GM23338 (cell line): ENCODE results near the gene BBS1. TPM values are rescaled to one million over a fixed set of nuclear protein-coding genes. Genes with fewer than 3 reads are reported as not detected.

Source experiments
- ATAC-seq: fragments of 200-7000 bp; cut with Tn5 transposase; 3 replicates; pipeline ENCODE4 v1.9.1; 2020
- DNase-seq: peaks from one replicate; pipeline ENCODE4 v3.0.0-alpha.2; 2015; ENCODE audit warnings: low spot score
- H2AFZ ChIP-seq: fragments of 200-600 bp; sonication (generic); 2 replicates; pipeline ENCODE4 v1.8.0; 2016; ENCODE audit warnings: antibody characterized with exemption, mild to moderate bottlenecking, moderate library complexity
- H3F3A ChIP-seq: fragments of 200-600 bp; sonication (generic); replicated peaks from 2 replicates; pipeline ENCODE4 v1.8.0; 2017; ENCODE audit warnings: antibody characterized with exemption, mixed run types, low read depth
- H3K27ac ChIP-seq: fragments of 200-600 bp; sonication (generic); 2 replicates; pipeline ENCODE4 v1.6.1; 2016; ENCODE audit warnings: low read depth
- H3K27me3 ChIP-seq: fragments of 200-600 bp; sonication (generic); 2 replicates; pipeline ENCODE4 v1.8.0; 2016; ENCODE audit warnings: mild to moderate bottlenecking, mixed run types, moderate library complexity; ENCODE audit not compliant: insufficient read depth
- H3K36me3 ChIP-seq: fragments of 200-600 bp; sonication (generic); 2 replicates; pipeline ENCODE4 v1.8.0; 2016; ENCODE audit warnings: mild to moderate bottlenecking; ENCODE audit not compliant: insufficient read depth
- H3K4me1 ChIP-seq: fragments of 200-600 bp; sonication (generic); 2 replicates; pipeline ENCODE4 v1.8.0; 2016; ENCODE audit warnings: mild to moderate bottlenecking, moderate library complexity; ENCODE audit not compliant: insufficient read depth
- H3K4me2 ChIP-seq: fragments of 200-600 bp; sonication (generic); 2 replicates; pipeline ENCODE4 v1.7.1; 2017; ENCODE audit warnings: mixed run types
- H3K4me3 ChIP-seq: fragments of 200-600 bp; sonication (generic); 2 replicates; pipeline ENCODE4 v1.6.1; 2016; ENCODE audit warnings: mixed run types
- H3K79me2 ChIP-seq: fragments of 200-600 bp; sonication (generic); replicated peaks from 2 replicates; pipeline ENCODE4 v1.8.0; 2017; ENCODE audit warnings: mild to moderate bottlenecking; ENCODE audit not compliant: insufficient read depth
- H3K9me2 ChIP-seq: fragments of 200-600 bp; sonication (generic); 2 replicates; pipeline ENCODE4 v1.8.0; 2017; ENCODE audit not compliant: insufficient read depth
- H4K20me1 ChIP-seq: fragments of 200-600 bp; sonication (generic); replicated peaks from 2 replicates; pipeline ENCODE4 v1.8.0; 2017; ENCODE audit warnings: mild to moderate bottlenecking; ENCODE audit not compliant: insufficient read depth
- H3K27ac Mint-ChIP-seq: 2 replicates; pipeline ENCODE4 v1.8.0; 2020; ENCODE audit warnings: inconsistent platforms, mild to moderate bottlenecking, moderate library complexity, mixed read lengths
- H3K27me3 Mint-ChIP-seq: 3 replicates; pipeline ENCODE4 v1.8.0; 2022; ENCODE audit warnings: low read depth, mild to moderate bottlenecking, moderate library complexity, mixed read lengths, inconsistent platforms; ENCODE audit not compliant: insufficient read depth, poor library complexity
- H3K36me3 Mint-ChIP-seq: 3 replicates; pipeline ENCODE4 v1.8.0; 2021; ENCODE audit warnings: low read depth, mild to moderate bottlenecking, inconsistent platforms, moderate library complexity, mixed read lengths
- H3K4me1 Mint-ChIP-seq: 3 replicates; pipeline ENCODE4 v1.8.0; 2020; ENCODE audit warnings: mild to moderate bottlenecking, inconsistent platforms, mixed read lengths
- H3K4me3 Mint-ChIP-seq: 3 replicates; pipeline ENCODE4 v1.8.0; 2021; ENCODE audit warnings: moderate library complexity, mild to moderate bottlenecking, inconsistent platforms, mixed read lengths
- H3K9me3 Mint-ChIP-seq: 3 replicates; pipeline ENCODE4 v1.8.0; 2020; ENCODE audit warnings: moderate library complexity, mild to moderate bottlenecking, inconsistent platforms, mixed read lengths
- EZH2phosphoT487 ChIP-seq: fragments of 200-600 bp; sonication (generic); IDR thresholded peaks from one replicate; pipeline ENCODE4 v1.8.1; 2018; ENCODE audit warnings: antibody characterized with exemption; ENCODE audit not compliant: unreplicated experiment
- JUNB ChIP-seq: IDR thresholded peaks from one replicate; pipeline ENCODE4 v1.6.1; 2016; ENCODE audit warnings: antibody characterized with exemption; ENCODE audit not compliant: unreplicated experiment
- NANOG ChIP-seq: IDR thresholded peaks from 2 replicates; pipeline ENCODE4 v1.6.1; 2016; ENCODE audit warnings: antibody characterized with exemption, borderline replicate concordance
- STAT1 ChIP-seq: IDR thresholded peaks from one replicate; pipeline ENCODE4 v1.6.1; 2016; ENCODE audit warnings: antibody characterized with exemption; ENCODE audit not compliant: unreplicated experiment
- ZNF114 ChIP-seq: fragments of 250-450 bp; sonication (Bioruptor Pico); IDR thresholded peaks from 2 replicates; pipeline ENCODE4 v1.5.0; 2020; ENCODE audit warnings: mild to moderate bottlenecking, moderate library complexity
- ZNF331 ChIP-seq: fragments of 250-450 bp; sonication (Bioruptor Pico); IDR thresholded peaks from 2 replicates; pipeline ENCODE4 v1.5.0; 2020; ENCODE audit warnings: low read depth, mild to moderate bottlenecking, moderate library complexity
- polyA plus RNA-seq: library from polyadenylated mRNA; unstranded; fragments of >200 nt; fragmentation: Nextera tagmentation; extraction: Ambion mirVana; gene quantifications from 2 replicates; pipeline ENCODE4 v1.2.1, GENCODE V29; 2016
- total RNA-seq: library from RNA; depleted of rRNA; stranded (reverse); fragments of >200 nt; shearing (Covaris generic); gene quantifications from 2 replicates; pipeline ENCODE4 v1.2.3, GENCODE V29; 2014
- TF ChIP-seq, protein P1 (sequence below): IDR thresholded peaks from 2 replicates; pipeline ENCODE4 v1.6.1; 2016; ENCODE audit warnings: antibody characterized with exemption
- TF ChIP-seq, protein P2 (sequence below): fragments of 250-450 bp; sonication (Bioruptor Pico); IDR thresholded peaks from 2 replicates; pipeline ENCODE4 v1.5.0; 2020; ENCODE audit warnings: mild to moderate bottlenecking, moderate library complexity
- TF ChIP-seq, protein P3 (sequence below): IDR thresholded peaks from one replicate; pipeline ENCODE4 v1.6.1; 2018; ENCODE audit warnings: antibody characterized with exemption; ENCODE audit not compliant: unreplicated experiment

Gene BBS1
- total and polyA plus RNA-seq, 2 experiments from 2014 or later, result 11.6 to 41.3 TPM

DNA sequence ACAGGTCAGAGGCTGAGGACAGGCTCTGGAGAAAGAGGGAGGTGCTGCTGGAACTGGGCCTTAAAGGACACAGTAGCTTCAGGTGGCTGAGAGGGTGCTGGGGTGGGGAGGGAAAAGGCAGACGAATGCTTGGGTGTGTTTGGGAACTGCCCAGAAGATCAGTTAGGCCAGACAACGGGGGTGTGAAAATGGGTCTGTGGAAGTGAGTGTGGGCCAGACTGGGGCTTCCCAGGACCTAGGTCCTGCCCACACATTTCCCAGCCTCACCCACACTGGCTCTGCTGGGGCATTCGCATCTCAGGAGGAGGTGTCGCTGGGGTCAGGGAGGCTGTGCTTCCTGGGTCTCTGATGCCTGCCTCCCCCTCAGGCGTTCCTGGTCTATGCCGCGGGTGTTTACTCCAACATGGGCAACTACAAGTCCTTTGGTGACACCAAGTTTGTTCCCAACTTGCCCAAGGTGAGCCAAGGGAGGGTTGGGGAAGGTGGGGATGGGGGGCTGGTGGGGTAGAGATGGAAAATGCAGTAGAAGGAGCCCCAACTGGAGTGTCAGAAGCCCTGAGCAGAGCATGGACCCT is 25.5 kb upstream of the BBS1 start:
- H3K4me1 ChIP-seq, result no peaks in the 10 kb centered on the region; the same call in 1 of the 2 replicates
- no peaks in the 10 kb centered on the region for H3K9me2 ChIP-seq
- peaks cover 11% of the 10 kb centered on the region for H3K27me3 Mint-ChIP-seq
- H3K9me3 Mint-ChIP-seq, result no peaks in the 10 kb centered on the region
- peaks cover 24% of the 10 kb centered on the region; the same call in 2 of the 3 replicates for H3K36me3 Mint-ChIP-seq
- peaks cover 8% of the 10 kb centered on the region; the same call in 1 of the 2 replicates for H3K36me3 ChIP-seq
- H3F3A ChIP-seq, result no peaks in the 10 kb centered on the region
- no peak overlapping the region for H3K27ac Mint-ChIP-seq
- H3K27ac ChIP-seq, result no peak overlapping the region
- peaks cover 4% of the 10 kb centered on the region for H3K4me1 Mint-ChIP-seq
- H3K4me3 ChIP-seq, result no peak overlapping the region
- no peak for ATAC-seq
- no peaks in the 10 kb centered on the region for H3K27me3 ChIP-seq
- peaks cover 9% of the 10 kb centered on the region; the same call in 1 of the 2 replicates for H3K79me2 ChIP-seq
- H4K20me1 ChIP-seq, result no peaks in the 10 kb centered on the region; the same call in 1 of the 2 replicates
- no peak overlapping the region for H3K4me2 ChIP-seq
- H3K4me3 Mint-ChIP-seq, result no peak overlapping the region
- no peak for TF ChIP-seq NANOG
- no peak for TF ChIP-seq ZNF114
- no peak for TF ChIP-seq EZH2phosphoT487
- TF ChIP-seq, protein P1, sequence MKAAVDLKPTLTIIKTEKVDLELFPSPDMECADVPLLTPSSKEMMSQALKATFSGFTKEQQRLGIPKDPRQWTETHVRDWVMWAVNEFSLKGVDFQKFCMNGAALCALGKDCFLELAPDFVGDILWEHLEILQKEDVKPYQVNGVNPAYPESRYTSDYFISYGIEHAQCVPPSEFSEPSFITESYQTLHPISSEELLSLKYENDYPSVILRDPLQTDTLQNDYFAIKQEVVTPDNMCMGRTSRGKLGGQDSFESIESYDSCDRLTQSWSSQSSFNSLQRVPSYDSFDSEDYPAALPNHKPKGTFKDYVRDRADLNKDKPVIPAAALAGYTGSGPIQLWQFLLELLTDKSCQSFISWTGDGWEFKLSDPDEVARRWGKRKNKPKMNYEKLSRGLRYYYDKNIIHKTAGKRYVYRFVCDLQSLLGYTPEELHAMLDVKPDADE, result no peak
- TF ChIP-seq ZNF331 (CRISPR knock-in tag), result no peak
- TF ChIP-seq JUNB, result no peak
- TF ChIP-seq STAT1, result no peak
- TF ChIP-seq, protein P2, sequence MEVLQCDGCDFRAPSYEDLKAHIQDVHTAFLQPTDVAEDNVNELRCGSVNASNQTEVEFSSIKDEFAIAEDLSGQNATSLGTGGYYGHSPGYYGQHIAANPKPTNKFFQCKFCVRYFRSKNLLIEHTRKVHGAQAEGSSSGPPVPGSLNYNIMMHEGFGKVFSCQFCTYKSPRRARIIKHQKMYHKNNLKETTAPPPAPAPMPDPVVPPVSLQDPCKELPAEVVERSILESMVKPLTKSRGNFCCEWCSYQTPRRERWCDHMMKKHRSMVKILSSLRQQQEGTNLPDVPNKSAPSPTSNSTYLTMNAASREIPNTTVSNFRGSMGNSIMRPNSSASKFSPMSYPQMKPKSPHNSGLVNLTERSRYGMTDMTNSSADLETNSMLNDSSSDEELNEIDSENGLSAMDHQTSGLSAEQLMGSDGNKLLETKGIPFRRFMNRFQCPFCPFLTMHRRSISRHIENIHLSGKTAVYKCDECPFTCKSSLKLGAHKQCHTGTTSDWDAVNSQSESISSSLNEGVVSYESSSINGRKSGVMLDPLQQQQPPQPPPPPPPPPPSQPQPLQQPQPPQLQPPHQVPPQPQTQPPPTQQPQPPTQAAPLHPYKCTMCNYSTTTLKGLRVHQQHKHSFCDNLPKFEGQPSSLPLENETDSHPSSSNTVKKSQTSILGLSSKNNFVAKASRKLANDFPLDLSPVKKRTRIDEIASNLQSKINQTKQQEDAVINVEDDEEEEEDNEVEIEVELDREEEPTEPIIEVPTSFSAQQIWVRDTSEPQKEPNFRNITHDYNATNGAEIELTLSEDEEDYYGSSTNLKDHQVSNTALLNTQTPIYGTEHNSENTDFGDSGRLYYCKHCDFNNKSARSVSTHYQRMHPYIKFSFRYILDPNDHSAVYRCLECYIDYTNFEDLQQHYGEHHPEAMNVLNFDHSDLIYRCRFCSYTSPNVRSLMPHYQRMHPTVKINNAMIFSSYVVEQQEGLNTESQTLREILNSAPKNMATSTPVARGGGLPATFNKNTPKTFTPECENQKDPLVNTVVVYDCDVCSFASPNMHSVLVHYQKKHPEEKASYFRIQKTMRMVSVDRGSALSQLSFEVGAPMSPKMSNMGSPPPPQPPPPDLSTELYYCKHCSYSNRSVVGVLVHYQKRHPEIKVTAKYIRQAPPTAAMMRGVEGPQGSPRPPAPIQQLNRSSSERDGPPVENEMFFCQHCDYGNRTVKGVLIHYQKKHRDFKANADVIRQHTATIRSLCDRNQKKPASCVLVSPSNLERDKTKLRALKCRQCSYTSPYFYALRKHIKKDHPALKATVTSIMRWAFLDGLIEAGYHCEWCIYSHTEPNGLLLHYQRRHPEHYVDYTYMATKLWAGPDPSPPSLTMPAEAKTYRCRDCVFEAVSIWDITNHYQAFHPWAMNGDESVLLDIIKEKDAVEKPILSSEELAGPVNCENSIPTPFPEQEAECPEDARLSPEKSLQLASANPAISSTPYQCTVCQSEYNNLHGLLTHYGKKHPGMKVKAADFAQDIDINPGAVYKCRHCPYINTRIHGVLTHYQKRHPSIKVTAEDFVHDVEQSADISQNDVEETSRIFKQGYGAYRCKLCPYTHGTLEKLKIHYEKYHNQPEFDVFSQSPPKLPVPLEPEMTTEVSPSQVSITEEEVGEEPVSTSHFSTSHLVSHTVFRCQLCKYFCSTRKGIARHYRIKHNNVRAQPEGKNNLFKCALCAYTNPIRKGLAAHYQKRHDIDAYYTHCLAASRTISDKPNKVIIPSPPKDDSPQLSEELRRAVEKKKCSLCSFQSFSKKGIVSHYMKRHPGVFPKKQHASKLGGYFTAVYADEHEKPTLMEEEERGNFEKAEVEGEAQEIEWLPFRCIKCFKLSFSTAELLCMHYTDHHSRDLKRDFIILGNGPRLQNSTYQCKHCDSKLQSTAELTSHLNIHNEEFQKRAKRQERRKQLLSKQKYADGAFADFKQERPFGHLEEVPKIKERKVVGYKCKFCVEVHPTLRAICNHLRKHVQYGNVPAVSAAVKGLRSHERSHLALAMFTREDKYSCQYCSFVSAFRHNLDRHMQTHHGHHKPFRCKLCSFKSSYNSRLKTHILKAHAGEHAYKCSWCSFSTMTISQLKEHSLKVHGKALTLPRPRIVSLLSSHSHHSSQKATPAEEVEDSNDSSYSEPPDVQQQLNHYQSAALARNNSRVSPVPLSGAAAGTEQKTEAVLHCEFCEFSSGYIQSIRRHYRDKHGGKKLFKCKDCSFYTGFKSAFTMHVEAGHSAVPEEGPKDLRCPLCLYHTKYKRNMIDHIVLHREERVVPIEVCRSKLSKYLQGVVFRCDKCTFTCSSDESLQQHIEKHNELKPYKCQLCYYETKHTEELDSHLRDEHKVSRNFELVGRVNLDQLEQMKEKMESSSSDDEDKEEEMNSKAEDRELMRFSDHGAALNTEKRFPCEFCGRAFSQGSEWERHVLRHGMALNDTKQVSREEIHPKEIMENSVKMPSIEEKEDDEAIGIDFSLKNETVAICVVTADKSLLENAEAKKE (CRISPR knock-in tag), result no peak
- TF ChIP-seq, protein P3, sequence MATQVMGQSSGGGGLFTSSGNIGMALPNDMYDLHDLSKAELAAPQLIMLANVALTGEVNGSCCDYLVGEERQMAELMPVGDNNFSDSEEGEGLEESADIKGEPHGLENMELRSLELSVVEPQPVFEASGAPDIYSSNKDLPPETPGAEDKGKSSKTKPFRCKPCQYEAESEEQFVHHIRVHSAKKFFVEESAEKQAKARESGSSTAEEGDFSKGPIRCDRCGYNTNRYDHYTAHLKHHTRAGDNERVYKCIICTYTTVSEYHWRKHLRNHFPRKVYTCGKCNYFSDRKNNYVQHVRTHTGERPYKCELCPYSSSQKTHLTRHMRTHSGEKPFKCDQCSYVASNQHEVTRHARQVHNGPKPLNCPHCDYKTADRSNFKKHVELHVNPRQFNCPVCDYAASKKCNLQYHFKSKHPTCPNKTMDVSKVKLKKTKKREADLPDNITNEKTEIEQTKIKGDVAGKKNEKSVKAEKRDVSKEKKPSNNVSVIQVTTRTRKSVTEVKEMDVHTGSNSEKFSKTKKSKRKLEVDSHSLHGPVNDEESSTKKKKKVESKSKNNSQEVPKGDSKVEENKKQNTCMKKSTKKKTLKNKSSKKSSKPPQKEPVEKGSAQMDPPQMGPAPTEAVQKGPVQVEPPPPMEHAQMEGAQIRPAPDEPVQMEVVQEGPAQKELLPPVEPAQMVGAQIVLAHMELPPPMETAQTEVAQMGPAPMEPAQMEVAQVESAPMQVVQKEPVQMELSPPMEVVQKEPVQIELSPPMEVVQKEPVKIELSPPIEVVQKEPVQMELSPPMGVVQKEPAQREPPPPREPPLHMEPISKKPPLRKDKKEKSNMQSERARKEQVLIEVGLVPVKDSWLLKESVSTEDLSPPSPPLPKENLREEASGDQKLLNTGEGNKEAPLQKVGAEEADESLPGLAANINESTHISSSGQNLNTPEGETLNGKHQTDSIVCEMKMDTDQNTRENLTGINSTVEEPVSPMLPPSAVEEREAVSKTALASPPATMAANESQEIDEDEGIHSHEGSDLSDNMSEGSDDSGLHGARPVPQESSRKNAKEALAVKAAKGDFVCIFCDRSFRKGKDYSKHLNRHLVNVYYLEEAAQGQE, result no peak
- H2AFZ ChIP-seq, result no peak overlapping the region
- no peak for DNase-seq
